SU-DHL-6 (cell line): ENCODE measurements around the gene IRF1.

Source experiments
- CTCF ChIP-seq: fragments of 200-600 bp; sonication (generic); IDR thresholded peaks from one replicate; pipeline ENCODE4 v1.5.1; 2017; ENCODE audit warnings: antibody characterized with exemption, mild to moderate bottlenecking, low read length, moderate library complexity; ENCODE audit not compliant: insufficient read depth, poor library complexity, severe bottlenecking
- EZH2phosphoT487 ChIP-seq: fragments of 200-600 bp; sonication (generic), shearing (Covaris generic); conservative IDR thresholded peaks from 2 replicates; pipeline ENCODE4 v1.6.1; 2018; ENCODE audit warnings: mild to moderate bottlenecking, antibody characterized with exemption, low read length, moderate library complexity, mixed read lengths

GRCh38 chr5:132484391-132484725, 6.2 kb downstream of the IRF1 start:
- TF ChIP-seq CTCF: no peak
- TF ChIP-seq EZH2phosphoT487: no peak
